ENCODE results near the gene ZNF335.

Gene ZNF335

GRCh38 chr20:45972500-45973183 is 639 bp upstream of the ZNF335 start:
- peak overlapping the region; percentile 86 to 98 for H3K4me3 ChIP-seq (ENCODE audit: low read depth in 1 of 2, low read length in 2 of 2)
- no peaks in the 10 kb centered on the region for H3K9me3 ChIP-seq (ENCODE audit: control insufficient read depth in 1 of 2, low read length in 2 of 2)
- H3K27ac ChIP-seq (ENCODE audit: low read depth, low read length) = peak overlapping the region; percentile 99
- H3K9ac ChIP-seq (ENCODE audit: low read depth in 1 of 2, low read length in 2 of 2) = peak overlapping the region; percentile 72 to 96
- no peaks in the 10 kb centered on the region for H3K27me3 ChIP-seq (ENCODE audit: control insufficient read depth in 1 of 2, insufficient read depth in 2 of 2, low read length in 2 of 2)
- H3K4me1 ChIP-seq (ENCODE audit: control insufficient read depth in 1 of 2, insufficient read depth in 2 of 2, low read length in 2 of 2) = peaks cover 14 to 24% of the 10 kb centered on the region in 2 donors
- peaks cover 4 to 19% of the 10 kb centered on the region in 2 donors for H3K36me3 ChIP-seq (ENCODE audit: control insufficient read depth in 1 of 2, insufficient read depth in 2 of 2, low read length in 2 of 2)

DNA sequence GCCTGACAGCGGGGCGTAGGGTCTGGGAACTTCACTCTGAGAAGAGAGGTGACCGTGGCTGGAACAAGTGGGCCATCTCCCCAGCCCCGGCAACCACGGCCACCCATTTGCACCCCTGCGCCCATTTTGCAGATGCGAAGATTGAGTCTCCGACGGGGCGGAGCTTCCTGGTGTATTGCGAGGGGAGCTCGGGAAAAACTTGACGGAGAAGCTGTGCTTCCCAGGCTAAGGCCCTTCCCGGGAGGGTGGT is 653 bp downstream of the ZNF335 start:
- Histone ChIP-seq H3K27me3 (ENCODE audit: control insufficient read depth in 1 of 2, insufficient read depth in 2 of 2, low read length in 2 of 2) (no peaks in the 10 kb centered on the region), H3K9ac (ENCODE audit: low read depth in 1 of 2, low read length in 2 of 2) (peak overlapping the region; percentile 96 to 99), H3K4me1 (ENCODE audit: control insufficient read depth in 1 of 2, insufficient read depth in 2 of 2, low read length in 2 of 2) (peaks cover 14 to 24% of the 10 kb centered on the region in 2 donors), H3K36me3 (ENCODE audit: control insufficient read depth in 1 of 2, insufficient read depth in 2 of 2, low read length in 2 of 2) (peaks cover 4 to 29% of the 10 kb centered on the region in 2 donors), H3K9me3 (ENCODE audit: control insufficient read depth in 1 of 2, low read length in 2 of 2) (no peaks in the 10 kb centered on the region), H3K4me3 (ENCODE audit: low read depth in 1 of 2, low read length in 2 of 2) (peak overlapping the region; percentile 86 to 98), H3K27ac (ENCODE audit: low read depth, low read length) (peak overlapping the region; percentile 99)

DNA sequence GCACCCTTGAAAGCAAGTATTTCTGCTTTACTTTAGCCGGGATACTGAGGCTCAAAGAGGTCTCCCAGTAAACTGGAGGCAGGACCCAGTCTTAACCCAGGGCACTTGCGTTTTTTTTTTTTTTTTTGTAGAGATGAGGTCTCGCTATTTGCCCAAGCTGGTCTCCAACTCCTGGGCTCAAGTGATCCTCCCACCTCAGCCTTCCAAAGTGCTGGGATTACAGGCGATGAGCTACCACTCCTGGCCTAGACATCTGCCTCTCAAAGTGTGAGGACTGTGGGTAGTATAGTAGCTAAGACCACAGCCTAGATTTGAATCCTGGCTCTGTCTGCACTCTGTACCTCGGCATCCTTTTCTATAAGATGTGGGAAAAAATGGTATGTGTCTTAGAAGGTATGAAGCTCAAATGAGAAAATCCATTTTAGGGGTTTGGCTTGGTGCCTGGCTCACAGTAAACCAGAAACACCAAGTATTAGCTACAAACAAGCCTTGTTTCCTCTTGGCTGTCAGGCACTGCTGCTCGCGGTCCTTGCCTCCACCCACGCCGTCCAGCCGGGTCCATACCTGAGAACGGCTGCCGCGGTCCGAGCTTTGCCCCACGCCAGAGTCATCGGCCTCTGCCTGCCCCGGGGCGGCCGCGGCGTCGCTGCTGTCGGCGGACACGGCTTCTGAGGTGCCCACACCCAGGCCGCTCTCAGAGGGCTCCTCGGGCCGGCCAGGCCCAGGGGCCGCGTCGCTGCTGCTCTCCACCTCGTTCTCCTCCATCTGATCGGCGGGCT is 1.2 kb downstream of the ZNF335 start:
- Histone ChIP-seq H3K27ac (ENCODE audit: low read depth, low read length) (peak overlapping the region; percentile 99), H3K9ac (ENCODE audit: low read depth in 1 of 2, low read length in 2 of 2) (peak overlapping the region; percentile 96 to 99), H3K9me3 (ENCODE audit: control insufficient read depth in 1 of 2, low read length in 2 of 2) (no peaks in the 10 kb centered on the region), H3K4me1 (ENCODE audit: control insufficient read depth in 1 of 2, insufficient read depth in 2 of 2, low read length in 2 of 2) (peaks cover 14 to 24% of the 10 kb centered on the region in 2 donors), H3K4me3 (ENCODE audit: low read depth in 1 of 2, low read length in 2 of 2) (peak overlapping the region; percentile 86 to 98), H3K27me3 (ENCODE audit: control insufficient read depth in 1 of 2, insufficient read depth in 2 of 2, low read length in 2 of 2) (no peaks in the 10 kb centered on the region), H3K36me3 (ENCODE audit: control insufficient read depth in 1 of 2, insufficient read depth in 2 of 2, low read length in 2 of 2) (peaks cover 4 to 34% of the 10 kb centered on the region in 2 donors)

DNA sequence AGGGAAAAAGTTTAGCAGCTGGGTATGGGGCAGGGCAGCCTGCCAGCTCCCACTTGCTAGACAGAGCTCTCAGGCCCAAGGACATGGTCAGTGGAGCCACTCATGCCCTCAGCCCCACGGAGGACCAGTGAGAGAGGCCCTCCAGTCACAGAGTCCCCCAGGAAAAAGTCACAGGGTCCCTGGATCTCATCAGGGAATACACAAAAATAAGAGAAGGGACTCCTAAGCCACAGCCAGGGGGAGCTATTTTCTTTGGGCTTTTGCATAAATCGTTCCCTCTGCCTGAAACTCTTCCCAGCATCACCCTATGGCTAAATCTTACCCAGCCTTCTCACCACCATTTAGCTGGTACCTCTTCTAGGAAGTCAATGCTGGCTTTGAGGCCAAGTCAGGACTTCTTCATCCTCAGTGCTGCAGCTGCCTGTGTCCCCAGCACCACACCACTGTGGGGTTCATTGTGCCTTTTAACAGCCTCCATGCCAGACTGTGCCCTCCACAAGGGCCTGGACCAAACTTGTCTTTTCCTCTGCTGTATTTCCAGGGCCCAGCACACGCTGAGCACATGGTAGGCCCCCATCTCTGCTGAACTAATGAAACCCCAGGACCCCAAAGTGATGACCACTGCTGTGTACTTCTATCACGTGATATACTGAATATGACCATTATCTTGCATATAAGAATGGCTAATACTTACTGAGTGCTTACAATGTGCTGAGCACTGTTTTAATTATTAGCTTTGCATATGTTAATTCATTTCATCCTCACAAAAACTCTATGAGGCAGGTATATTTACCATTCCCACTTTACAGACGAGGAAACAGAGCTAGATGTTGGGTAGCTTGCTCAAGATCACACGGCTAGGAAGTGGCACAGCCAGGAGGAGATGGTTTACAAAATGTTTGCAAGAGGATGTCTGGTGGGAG is 2.0 kb downstream of the ZNF335 start:
- Histone ChIP-seq H3K27me3 (ENCODE audit: control insufficient read depth in 1 of 2, insufficient read depth in 2 of 2, low read length in 2 of 2) (no peaks in the 10 kb centered on the region), H3K4me1 (ENCODE audit: control insufficient read depth in 1 of 2, insufficient read depth in 2 of 2, low read length in 2 of 2) (peaks cover 14 to 24% of the 10 kb centered on the region in 2 donors), H3K36me3 (ENCODE audit: control insufficient read depth in 1 of 2, insufficient read depth in 2 of 2, low read length in 2 of 2) (peaks cover 4 to 43% of the 10 kb centered on the region in 2 donors), H3K9ac (ENCODE audit: low read depth in 1 of 2, low read length in 2 of 2) (peak overlapping the region; percentile 96 to 99), H3K27ac (ENCODE audit: low read depth, low read length) (no peak overlapping the region), H3K4me3 (ENCODE audit: low read depth in 1 of 2, low read length in 2 of 2) (peak overlapping the region; percentile 48 to 86), H3K9me3 (ENCODE audit: control insufficient read depth in 1 of 2, low read length in 2 of 2) (no peaks in the 10 kb centered on the region)

GRCh38 chr20:45968801-45969711 is 2.9 kb downstream of the ZNF335 start:
- no peaks in the 10 kb centered on the region for H3K27me3 ChIP-seq (ENCODE audit: control insufficient read depth in 1 of 2, insufficient read depth in 2 of 2, low read length in 2 of 2)
- H3K4me1 ChIP-seq (ENCODE audit: control insufficient read depth in 1 of 2, insufficient read depth in 2 of 2, low read length in 2 of 2) = peaks cover 14 to 24% of the 10 kb centered on the region in 2 donors
- H3K4me3 ChIP-seq (ENCODE audit: low read depth in 1 of 2, low read length in 2 of 2) = no peak overlapping the region
- H3K9me3 ChIP-seq (ENCODE audit: control insufficient read depth in 1 of 2, low read length in 2 of 2) = no peaks in the 10 kb centered on the region
- no peak overlapping the region for H3K9ac ChIP-seq (ENCODE audit: low read depth in 1 of 2, low read length in 2 of 2)
- no peak overlapping the region for H3K27ac ChIP-seq (ENCODE audit: low read depth, low read length)
- H3K36me3 ChIP-seq (ENCODE audit: control insufficient read depth in 1 of 2, insufficient read depth in 2 of 2, low read length in 2 of 2) = peaks cover 9 to 47% of the 10 kb centered on the region in 2 donors

DNA sequence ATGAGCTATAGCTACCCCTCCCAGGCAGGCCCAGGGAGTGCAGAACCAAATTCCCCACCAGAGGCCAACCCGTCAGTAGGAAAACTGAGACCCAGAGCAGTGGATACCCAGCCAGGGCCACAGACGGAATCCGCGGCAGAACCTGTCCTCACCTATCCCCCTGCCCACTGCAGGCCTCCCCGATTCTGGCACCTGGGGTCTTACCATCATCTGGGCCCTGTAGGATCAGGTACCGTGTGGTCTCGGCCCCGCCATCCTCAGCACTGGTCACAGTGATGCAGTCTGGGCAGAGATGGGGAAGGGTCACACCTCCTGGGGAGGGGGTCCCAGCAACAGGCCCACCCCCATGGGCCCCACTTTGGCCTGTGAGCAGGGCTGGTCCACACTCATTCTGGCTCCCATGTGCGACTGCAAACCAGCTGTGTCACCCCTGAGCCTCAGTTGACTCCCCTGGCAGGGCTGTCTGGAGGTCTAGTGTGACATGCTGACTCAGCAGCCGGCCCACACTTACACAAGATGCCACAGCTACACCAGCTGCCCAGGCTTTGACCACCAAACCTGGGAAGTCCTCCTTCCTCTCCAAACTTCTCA is 3.8 kb downstream of the ZNF335 start:
- Histone ChIP-seq H3K36me3 (ENCODE audit: control insufficient read depth in 1 of 2, insufficient read depth in 2 of 2, low read length in 2 of 2) (peaks cover 18 to 56% of the 10 kb centered on the region in 2 donors), H3K9ac (ENCODE audit: low read depth in 1 of 2, low read length in 2 of 2) (no peak overlapping the region), H3K27ac (ENCODE audit: low read depth, low read length) (no peak overlapping the region), H3K9me3 (ENCODE audit: control insufficient read depth in 1 of 2, low read length in 2 of 2) (no peaks in the 10 kb centered on the region), H3K4me1 (ENCODE audit: control insufficient read depth in 1 of 2, insufficient read depth in 2 of 2, low read length in 2 of 2) (peaks cover 14 to 24% of the 10 kb centered on the region in 2 donors), H3K27me3 (ENCODE audit: control insufficient read depth in 1 of 2, insufficient read depth in 2 of 2, low read length in 2 of 2) (no peaks in the 10 kb centered on the region), H3K4me3 (ENCODE audit: low read depth in 1 of 2, low read length in 2 of 2) (no peak overlapping the region)

- Histone ChIP-seq H3K9me3 (ENCODE audit: control insufficient read depth in 1 of 2, low read length in 2 of 2) (no peaks in the 10 kb centered on the region), H3K4me1 (ENCODE audit: control insufficient read depth in 1 of 2, insufficient read depth in 2 of 2, low read length in 2 of 2) (peaks cover 14 to 20% of the 10 kb centered on the region in 2 donors), H3K4me3 (ENCODE audit: low read depth in 1 of 2, low read length in 2 of 2) (no peak overlapping the region), H3K9ac (ENCODE audit: low read depth in 1 of 2, low read length in 2 of 2) (no peak overlapping the region), H3K27ac (ENCODE audit: low read depth, low read length) (no peak overlapping the region), H3K27me3 (ENCODE audit: control insufficient read depth in 1 of 2, insufficient read depth in 2 of 2, low read length in 2 of 2) (no peaks in the 10 kb centered on the region), H3K36me3 (ENCODE audit: control insufficient read depth in 1 of 2, insufficient read depth in 2 of 2, low read length in 2 of 2) (peaks cover 18 to 59% of the 10 kb centered on the region in 2 donors)
Measured at GRCh38 chr20:45967551-45968080, 4.4 kb downstream of the ZNF335 start.

GRCh38 chr20:45965169-45966002 is 6.6 kb downstream of the ZNF335 start:
- Histone ChIP-seq H3K27me3 (ENCODE audit: control insufficient read depth in 1 of 2, insufficient read depth in 2 of 2, low read length in 2 of 2) (no peaks in the 10 kb centered on the region), H3K4me3 (ENCODE audit: low read depth in 1 of 2, low read length in 2 of 2) (no peak overlapping the region), H3K27ac (ENCODE audit: low read depth, low read length) (no peak overlapping the region), H3K9ac (ENCODE audit: low read depth in 1 of 2, low read length in 2 of 2) (no peak overlapping the region), H3K9me3 (ENCODE audit: control insufficient read depth in 1 of 2, low read length in 2 of 2) (no peaks in the 10 kb centered on the region), H3K36me3 (ENCODE audit: control insufficient read depth in 1 of 2, insufficient read depth in 2 of 2, low read length in 2 of 2) (peaks cover 35 to 81% of the 10 kb centered on the region in 2 donors), H3K4me1 (ENCODE audit: control insufficient read depth in 1 of 2, insufficient read depth in 2 of 2, low read length in 2 of 2) (peaks cover 10 to 11% of the 10 kb centered on the region in 2 donors)

All from duodenal mucosa (tissue), 2 donors.